HG02973 (cell line): ENCODE measurements around the gene AGAP1.

Source experiments
- ATAC-seq: cut with Tn5 transposase; IDR thresholded peaks from one replicate; pipeline ENCODE4 v1.9.1; 2021; ENCODE audit warnings: moderate library complexity; ENCODE audit not compliant: unreplicated experiment

The AGAP1 gene

DNA sequence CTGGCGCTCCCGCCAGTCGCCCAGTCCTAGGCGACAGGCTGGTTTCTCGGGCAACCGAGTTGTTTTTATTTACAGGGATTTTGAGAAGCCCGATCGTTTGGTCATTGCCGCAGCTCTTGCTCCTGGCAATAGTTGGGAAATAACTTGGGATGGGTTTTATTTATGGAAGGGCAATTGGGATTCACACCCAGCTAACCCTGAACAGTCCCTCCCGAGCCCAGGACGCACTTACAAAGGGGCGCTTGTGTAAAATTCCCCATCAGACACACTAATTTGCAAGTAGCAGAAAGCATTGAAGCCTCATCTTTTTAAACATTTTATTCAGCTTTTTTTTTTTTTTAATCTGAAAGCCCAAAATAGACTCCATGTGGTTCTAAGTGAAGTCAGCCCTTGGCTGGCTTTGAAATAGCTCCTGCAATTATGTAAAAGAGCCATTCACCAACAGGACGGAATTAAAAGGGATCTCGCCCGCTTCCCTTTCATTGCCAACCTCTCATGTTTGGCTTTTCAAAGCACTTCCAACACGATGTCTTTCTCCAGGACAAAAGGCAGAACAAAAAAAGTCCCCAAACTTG is 677.9 kb downstream of the AGAP1 start:
- ATAC-seq: no peak

DNA sequence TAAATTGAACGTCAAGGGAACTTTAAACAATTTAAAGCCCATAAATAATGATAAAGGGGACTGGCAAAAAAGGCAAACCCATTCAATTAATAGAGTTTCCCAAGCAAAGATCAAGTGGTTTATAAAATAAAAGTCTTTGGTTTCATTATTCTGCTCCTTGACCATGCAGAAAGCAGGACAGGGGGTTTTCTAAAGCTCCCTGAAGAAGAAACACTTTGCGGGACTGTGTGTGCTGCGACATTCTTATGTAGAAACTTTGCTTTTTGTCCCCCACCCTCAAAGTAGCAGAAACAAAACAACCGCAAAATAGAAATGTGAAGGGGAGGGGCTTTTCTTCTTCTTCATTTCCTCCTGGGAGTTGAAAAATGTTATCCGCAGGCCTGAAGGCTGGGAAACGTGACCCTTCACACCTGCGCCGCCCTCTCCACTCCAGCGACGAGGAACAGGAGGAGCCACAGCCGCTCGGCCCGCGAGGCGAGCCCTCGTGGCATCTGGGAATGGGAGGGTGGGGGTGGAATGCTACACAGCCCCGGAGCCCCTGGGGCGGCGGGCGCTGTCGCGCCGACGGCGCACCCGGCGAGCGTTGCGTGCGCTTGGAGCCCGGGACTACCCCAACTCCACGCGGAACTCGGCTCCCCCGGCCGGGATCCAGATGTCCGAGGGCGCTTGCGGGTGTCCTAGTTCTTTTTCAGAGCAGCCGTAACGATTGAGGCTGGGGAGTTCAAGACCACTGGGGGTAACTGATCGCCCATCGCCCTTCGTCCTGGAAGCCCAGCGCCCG is 678.6 kb downstream of the AGAP1 start:
- ATAC-seq: no peak

DNA sequence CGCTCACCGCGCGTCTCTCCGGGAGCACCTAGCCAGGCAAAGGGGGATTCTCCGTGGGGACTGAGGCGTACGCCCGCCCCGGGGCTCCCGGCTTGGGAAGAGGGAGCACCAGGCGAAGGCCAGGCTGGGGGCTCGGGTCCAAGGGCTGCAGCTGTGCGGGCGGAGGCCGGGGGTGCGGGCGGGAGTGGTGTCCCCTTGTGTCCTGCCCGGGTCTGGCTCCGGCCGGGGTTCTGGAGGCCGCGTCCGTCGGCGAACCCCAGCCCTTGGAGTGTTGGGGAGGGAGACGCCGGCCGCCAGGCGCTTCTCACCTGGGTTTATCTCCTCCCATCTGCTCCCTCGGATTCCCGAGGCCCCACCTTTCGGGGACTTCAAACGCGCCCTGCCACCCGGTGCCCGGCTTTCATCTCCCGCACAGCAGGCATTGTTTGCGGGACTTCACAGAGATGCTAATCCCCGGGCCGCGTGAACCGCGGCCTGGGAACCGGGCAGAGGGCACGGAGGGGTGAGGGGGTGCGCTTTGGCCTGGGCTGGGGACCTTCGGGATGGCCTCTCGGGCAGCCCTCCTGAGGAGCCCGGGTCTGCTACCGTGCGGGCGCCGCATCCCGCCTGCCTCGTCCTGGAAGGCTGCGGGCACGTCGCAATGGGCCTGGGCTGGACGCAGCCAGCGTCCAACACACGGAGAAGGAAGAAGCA is 679.3 kb downstream of the AGAP1 start:
- no peak for ATAC-seq

DNA sequence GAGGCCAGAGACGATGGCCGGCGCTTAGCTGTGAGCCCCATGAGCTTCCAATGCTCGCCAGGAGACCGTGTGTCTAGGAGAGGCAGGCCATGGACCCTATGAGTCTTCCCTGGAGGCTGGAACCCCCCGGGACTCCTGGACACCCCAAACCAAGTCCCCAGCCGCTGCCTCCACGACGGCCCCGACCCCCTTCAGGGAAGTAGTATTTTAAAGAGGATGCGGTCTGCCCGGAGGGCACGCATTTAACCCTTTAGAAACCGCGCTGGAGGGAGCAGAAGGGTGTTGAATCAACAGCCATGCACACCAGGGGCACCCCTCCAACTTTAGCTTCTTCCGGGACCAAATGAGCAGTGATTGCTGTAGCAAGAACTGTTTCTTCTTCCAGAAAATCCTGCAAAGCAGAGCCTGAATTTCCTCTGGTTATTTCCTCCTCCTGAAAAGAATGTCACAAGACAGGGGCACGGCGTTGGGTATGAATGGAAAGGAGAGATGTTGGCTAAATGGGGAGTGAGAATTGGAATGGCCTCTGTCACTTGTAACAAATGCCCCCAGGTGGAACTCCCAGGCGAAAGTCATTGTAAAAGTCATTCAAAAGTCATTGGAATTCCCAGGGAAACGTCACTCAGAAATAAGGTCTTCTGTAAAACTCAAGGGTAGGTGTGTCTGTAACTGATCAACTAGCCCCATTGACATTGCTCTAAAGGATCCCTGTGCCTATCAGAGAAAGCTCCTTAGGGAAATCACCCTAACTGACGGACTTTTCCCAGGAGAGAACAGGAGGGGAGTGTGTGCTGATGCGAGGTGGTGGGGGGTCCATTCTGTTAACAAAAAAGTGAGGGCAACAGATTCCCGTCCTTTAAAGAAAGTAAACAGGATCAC is 680.1 kb downstream of the AGAP1 start:
- no peak for ATAC-seq

DNA sequence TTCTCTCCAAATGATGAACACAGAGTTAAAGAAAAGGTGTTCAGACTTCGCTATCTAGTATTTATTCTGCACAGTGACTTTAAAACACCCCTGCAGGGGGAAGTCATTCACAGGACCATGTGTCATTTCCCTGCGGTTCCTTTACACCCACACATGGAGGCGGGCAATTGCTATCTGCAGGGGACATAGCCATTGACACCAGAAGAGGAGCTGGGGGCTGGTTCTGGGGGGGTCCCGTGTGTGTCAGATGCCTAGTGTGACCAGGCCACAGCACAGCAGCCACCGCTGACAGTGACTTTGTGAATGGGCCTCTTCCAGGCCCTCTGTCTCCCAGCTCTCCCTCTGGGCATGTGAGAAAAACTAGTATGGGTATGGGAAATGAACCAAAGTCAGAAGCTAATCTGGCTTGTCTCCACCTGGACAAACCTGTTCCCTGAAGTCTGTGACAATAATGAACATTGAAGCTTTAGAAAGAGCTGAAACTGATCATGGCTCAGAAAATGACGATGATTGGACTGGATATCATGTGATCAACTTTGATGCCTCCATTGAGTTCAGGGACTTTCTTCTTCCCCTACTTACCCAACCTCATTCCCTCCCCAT is 681.8 kb downstream of the AGAP1 start:
- no peak for ATAC-seq

DNA sequence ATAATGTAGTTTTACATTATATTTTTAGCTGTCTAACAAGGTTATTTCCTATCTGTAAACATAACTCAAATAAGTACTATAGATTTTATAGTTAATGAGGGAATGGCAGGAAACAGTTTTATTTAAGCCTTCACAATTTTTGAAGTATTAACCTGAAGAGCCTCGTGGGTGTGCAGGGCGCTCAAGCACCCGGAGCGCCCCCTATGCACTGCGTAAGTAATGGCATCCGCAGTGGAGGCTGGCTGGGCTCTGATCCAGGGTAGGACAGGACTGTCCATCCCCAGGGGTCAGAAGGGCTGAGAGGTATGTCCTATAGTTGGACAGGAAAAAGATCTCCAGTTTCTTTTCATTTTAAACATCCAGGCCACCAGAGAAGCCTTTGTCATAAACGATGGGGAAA is 682.6 kb downstream of the AGAP1 start:
- ATAC-seq: no peak

DNA sequence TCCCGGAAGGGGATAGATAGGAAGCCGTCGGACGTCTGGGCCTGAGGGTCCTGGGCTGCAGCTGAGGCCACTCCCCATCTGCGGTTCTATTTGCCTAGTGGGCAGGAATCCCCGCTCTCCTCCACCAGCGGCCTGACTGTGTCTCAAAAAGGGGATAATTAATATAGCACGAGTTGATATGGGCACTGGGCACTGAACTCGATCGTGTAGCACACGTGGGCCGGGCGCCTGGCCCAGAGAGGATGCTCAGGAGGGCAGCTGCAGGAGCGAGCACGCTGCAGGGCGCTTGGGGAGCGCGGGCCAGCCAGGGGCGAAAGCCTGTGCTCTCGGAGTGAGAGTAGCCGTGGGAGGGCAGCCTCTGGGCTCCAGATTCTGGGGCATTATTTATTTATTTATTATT is 683.1 kb downstream of the AGAP1 start:
- no peak for ATAC-seq

DNA sequence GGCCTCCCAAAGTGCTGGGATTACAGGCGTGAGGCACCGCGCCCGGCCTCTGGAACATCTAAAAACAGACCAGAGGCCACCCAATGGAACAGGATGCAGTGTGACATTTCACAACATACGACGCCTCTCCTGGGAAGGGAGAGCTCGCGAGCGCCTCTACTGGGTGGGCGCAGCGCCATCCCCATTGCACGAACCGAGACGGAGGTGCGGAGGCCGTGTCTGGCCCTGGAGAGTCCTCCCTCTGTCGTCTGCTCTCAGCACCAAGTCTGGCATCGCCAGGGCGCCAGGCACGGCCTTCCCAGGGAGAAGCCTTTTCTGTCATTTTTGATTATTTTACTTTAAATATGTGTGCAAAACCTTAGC is 683.7 kb downstream of the AGAP1 start:
- ATAC-seq: no peak

DNA sequence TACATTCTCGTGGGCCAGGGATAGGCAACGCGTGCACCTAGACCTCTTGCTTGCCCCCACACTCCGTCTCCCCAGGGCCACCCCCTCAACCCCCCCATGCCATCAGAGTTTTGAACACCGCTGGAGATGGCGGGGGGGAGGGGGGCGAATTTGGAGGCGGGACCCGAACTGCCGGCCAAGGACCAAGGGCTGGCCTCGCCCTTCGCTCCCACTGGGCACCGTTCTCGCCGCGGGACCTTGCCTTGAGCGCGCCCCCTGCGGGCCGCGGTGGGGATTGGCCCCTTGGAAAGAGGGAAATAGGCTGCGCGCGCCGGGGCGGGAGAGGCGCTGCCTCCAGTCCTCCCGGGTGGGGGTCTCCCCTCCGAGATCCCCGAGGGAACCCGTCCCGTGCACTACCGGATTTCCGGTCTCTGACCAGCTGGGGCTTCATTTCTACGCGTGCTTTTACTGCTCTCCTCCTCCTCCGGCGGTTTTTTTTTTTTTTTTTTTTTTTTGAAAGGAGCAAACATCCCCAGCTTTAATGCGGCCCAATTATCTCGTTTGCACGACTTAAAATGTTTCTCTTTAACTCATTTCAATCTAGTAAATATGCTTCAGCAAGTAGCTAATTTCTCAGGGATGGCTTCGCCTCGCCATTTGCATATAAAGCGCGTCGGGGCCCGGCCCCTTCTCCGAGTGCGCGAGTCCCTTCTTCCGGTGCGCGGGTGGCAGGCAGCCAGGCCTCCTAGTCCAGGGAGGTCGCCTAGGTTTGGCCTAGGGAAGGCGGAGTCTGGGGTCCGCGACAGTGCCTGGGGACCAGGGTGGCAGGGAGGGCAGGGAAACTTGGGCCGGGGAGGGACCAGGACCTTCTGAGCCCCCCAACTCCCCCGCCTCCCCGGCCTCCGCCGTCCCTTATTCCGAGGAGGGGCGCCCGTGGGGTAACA is 684.4 kb downstream of the AGAP1 start:
- no peak for ATAC-seq

DNA sequence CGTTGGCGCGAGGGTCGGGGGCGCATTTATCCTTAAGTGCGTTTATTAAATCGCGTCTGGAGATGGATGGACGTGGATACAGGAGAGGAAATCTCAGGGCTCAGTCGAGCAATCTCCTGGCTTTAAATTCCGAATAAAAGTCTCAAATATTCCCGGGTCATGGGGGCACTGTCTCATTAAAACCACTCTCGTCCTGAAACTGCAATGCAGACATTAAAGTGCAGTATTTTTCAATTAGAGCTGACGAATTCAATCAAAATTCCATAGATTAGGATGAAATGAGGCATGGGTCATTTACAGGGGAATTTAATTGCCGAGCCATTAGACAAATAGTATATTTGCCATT is 685.0 kb downstream of the AGAP1 start:
- ATAC-seq: no peak

DNA sequence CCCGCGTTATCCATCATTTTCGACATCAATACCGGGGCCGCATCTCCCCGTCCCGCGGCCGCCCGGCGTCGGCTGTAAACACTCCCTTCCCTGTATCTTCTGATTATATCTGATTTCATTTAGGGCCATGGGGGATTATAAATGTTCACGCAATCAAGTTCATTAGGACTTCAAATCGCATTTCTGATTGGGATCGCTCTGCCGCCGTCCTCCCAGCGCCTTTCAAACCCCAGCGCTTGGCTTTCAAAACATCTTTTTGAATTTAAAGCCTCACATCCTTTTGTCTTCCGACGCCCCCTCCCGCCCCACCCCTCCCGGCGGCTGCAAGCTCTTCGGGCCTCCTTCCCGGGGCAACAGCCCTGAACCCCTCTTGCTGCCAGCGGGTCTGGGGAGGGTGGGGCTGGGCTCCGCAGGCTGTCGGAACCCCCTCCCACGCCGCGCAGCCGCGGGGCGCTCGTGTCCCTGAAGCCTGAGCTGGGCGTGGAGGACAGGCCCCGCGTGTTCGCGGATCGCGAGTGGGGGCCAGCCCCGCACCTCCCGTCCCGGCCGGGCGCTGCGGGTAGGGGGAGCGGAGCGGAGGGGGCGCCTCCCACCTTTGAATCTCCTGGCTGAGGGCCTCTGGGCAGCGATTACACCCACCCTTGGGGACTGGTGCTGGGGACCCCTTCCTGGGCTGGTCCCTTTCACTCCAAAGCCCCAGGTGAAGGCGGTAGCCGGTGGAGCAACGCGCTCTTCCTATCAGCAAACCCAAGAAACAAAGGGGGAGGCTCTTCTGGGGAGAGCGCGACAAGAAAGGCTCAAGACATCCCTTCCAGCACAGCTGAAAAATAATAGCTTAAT is 685.6 kb downstream of the AGAP1 start:
- ATAC-seq: no peak

DNA sequence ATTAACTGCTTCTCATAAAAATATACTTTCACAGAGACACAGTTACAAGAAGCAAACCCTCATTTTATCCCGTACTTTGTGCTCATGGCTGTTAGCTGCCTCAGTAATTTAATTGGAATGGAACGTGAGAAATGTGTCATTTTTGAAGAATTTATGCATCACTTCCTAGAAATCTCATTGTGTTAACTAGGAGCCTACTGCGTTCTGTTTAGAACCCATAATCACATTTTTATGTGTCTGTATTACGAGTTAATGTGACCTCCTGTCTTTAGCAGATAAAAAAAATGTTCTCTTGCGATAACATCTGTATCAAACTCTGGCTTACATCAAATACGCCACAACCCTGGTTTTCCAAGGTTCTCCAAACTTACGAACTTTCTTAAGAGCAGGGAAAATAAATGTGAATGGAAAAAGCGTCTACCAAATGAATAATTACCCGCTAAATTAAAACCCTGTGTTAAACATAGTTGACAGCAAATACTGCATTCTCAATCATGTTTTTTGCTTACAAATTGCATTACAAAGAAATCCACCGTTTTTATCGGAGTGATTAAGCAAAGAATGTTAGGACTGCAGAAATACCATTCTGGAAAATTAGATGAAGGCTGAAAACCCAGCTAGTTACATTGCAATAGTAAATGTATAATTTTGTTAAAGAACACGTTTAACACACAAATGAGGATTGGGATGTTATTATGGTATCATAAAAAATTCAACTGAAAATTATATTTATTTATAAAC is 686.4 kb downstream of the AGAP1 start:
- no peak for ATAC-seq

DNA sequence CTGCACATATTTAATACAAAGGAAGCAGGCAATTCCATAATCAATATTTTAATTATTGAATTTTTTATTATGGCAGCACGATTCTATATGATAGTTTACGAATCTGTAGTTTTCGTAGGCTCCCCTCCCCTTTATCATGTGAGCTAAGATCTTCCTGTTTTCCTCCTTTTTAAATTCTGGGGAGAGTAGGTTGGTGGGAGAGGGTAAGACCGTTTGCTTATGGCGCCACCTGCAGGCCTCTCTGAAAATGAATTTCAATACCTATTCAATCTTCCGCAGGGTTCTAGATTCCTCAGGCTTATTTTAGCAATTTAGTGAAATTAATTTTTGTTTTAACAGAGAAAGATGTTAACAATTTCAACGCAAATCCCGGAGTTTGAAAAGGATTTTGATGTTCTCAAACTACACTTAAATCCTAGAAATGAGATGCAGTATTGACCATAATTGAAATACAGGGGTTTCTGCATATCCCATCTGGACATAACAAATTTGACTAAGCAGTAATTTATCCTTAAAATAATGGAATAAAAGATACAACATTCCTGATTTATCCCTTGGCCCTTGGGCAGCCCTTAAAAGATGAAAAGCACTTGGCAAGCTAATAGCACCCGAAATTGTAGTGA is 687.1 kb downstream of the AGAP1 start:
- ATAC-seq: no peak
